ENCODE data around the gene ERCC6L2. TPM values are rescaled to one million over a fixed set of nuclear protein-coding genes. Genes with fewer than 3 reads are reported as not detected.

The ERCC6L2 gene
- total and polyA plus RNA-seq, 2 experiments from 2014 or later, result 33.5 to 80.6 TPM

DNA sequence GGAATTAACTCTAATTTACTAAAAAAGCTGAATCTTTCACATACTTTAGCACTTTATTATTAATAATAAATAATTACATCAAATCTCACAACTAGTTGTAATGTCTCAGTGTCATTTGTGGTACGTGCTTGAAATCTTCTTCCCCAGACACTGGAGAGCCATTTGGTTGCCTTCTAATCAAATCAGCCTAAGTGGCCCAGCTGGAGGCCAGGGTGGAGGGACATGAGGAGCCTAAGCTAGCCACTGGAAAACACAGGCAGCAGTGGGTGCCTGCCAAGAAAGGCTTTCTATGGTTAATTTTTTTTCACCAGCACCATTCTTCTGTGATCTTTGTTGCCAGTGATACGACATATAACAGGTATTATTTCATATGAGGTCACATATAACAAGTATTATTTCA lies 117.0 kb downstream of the ERCC6L2 start:
- TF ChIP-seq, protein P1, sequence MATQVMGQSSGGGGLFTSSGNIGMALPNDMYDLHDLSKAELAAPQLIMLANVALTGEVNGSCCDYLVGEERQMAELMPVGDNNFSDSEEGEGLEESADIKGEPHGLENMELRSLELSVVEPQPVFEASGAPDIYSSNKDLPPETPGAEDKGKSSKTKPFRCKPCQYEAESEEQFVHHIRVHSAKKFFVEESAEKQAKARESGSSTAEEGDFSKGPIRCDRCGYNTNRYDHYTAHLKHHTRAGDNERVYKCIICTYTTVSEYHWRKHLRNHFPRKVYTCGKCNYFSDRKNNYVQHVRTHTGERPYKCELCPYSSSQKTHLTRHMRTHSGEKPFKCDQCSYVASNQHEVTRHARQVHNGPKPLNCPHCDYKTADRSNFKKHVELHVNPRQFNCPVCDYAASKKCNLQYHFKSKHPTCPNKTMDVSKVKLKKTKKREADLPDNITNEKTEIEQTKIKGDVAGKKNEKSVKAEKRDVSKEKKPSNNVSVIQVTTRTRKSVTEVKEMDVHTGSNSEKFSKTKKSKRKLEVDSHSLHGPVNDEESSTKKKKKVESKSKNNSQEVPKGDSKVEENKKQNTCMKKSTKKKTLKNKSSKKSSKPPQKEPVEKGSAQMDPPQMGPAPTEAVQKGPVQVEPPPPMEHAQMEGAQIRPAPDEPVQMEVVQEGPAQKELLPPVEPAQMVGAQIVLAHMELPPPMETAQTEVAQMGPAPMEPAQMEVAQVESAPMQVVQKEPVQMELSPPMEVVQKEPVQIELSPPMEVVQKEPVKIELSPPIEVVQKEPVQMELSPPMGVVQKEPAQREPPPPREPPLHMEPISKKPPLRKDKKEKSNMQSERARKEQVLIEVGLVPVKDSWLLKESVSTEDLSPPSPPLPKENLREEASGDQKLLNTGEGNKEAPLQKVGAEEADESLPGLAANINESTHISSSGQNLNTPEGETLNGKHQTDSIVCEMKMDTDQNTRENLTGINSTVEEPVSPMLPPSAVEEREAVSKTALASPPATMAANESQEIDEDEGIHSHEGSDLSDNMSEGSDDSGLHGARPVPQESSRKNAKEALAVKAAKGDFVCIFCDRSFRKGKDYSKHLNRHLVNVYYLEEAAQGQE (IDR thresholded peaks at IDR 0.05; ENCODE audit: unreplicated experiment), result no peak
- TF ChIP-seq EZH2phosphoT487 (IDR thresholded peaks at IDR 0.05; ENCODE audit: unreplicated experiment), result no peak
- TF ChIP-seq, protein P2, sequence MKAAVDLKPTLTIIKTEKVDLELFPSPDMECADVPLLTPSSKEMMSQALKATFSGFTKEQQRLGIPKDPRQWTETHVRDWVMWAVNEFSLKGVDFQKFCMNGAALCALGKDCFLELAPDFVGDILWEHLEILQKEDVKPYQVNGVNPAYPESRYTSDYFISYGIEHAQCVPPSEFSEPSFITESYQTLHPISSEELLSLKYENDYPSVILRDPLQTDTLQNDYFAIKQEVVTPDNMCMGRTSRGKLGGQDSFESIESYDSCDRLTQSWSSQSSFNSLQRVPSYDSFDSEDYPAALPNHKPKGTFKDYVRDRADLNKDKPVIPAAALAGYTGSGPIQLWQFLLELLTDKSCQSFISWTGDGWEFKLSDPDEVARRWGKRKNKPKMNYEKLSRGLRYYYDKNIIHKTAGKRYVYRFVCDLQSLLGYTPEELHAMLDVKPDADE (IDR thresholded peaks at IDR 0.05), result no peak
- TF ChIP-seq, protein P3, sequence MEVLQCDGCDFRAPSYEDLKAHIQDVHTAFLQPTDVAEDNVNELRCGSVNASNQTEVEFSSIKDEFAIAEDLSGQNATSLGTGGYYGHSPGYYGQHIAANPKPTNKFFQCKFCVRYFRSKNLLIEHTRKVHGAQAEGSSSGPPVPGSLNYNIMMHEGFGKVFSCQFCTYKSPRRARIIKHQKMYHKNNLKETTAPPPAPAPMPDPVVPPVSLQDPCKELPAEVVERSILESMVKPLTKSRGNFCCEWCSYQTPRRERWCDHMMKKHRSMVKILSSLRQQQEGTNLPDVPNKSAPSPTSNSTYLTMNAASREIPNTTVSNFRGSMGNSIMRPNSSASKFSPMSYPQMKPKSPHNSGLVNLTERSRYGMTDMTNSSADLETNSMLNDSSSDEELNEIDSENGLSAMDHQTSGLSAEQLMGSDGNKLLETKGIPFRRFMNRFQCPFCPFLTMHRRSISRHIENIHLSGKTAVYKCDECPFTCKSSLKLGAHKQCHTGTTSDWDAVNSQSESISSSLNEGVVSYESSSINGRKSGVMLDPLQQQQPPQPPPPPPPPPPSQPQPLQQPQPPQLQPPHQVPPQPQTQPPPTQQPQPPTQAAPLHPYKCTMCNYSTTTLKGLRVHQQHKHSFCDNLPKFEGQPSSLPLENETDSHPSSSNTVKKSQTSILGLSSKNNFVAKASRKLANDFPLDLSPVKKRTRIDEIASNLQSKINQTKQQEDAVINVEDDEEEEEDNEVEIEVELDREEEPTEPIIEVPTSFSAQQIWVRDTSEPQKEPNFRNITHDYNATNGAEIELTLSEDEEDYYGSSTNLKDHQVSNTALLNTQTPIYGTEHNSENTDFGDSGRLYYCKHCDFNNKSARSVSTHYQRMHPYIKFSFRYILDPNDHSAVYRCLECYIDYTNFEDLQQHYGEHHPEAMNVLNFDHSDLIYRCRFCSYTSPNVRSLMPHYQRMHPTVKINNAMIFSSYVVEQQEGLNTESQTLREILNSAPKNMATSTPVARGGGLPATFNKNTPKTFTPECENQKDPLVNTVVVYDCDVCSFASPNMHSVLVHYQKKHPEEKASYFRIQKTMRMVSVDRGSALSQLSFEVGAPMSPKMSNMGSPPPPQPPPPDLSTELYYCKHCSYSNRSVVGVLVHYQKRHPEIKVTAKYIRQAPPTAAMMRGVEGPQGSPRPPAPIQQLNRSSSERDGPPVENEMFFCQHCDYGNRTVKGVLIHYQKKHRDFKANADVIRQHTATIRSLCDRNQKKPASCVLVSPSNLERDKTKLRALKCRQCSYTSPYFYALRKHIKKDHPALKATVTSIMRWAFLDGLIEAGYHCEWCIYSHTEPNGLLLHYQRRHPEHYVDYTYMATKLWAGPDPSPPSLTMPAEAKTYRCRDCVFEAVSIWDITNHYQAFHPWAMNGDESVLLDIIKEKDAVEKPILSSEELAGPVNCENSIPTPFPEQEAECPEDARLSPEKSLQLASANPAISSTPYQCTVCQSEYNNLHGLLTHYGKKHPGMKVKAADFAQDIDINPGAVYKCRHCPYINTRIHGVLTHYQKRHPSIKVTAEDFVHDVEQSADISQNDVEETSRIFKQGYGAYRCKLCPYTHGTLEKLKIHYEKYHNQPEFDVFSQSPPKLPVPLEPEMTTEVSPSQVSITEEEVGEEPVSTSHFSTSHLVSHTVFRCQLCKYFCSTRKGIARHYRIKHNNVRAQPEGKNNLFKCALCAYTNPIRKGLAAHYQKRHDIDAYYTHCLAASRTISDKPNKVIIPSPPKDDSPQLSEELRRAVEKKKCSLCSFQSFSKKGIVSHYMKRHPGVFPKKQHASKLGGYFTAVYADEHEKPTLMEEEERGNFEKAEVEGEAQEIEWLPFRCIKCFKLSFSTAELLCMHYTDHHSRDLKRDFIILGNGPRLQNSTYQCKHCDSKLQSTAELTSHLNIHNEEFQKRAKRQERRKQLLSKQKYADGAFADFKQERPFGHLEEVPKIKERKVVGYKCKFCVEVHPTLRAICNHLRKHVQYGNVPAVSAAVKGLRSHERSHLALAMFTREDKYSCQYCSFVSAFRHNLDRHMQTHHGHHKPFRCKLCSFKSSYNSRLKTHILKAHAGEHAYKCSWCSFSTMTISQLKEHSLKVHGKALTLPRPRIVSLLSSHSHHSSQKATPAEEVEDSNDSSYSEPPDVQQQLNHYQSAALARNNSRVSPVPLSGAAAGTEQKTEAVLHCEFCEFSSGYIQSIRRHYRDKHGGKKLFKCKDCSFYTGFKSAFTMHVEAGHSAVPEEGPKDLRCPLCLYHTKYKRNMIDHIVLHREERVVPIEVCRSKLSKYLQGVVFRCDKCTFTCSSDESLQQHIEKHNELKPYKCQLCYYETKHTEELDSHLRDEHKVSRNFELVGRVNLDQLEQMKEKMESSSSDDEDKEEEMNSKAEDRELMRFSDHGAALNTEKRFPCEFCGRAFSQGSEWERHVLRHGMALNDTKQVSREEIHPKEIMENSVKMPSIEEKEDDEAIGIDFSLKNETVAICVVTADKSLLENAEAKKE (CRISPR knock-in tag; IDR thresholded peaks at IDR 0.05), result no peak
- no peak for TF ChIP-seq ZNF331 (CRISPR knock-in tag; IDR thresholded peaks at IDR 0.05; ENCODE audit: low read depth)
- no peak for TF ChIP-seq ZNF114 (CRISPR knock-in tag; IDR thresholded peaks at IDR 0.05)
- TF ChIP-seq NANOG (IDR thresholded peaks at IDR 0.05; ENCODE audit: borderline replicate concordance), result no peak
- peaks cover 11% of the 10 kb centered on the region; the same call in 2 of the 3 replicates for H3K9me3 Mint-ChIP-seq
- Histone ChIP-seq H3K36me3 (ENCODE audit: insufficient read depth) (no peaks in the 10 kb centered on the region; the same call in 1 of the 2 replicates), H3K79me2 (replicated peaks; ENCODE audit: insufficient read depth) (no peaks in the 10 kb centered on the region), H2AFZ (no peak overlapping the region), H3K4me1 (ENCODE audit: insufficient read depth) (no peaks in the 10 kb centered on the region), H3K27ac (ENCODE audit: low read depth) (no peak overlapping the region), H3K27me3 (ENCODE audit: insufficient read depth) (no peaks in the 10 kb centered on the region), H3K4me3 (no peak overlapping the region), H3F3A (replicated peaks; ENCODE audit: low read depth) (no peaks in the 10 kb centered on the region), H4K20me1 (replicated peaks; ENCODE audit: insufficient read depth) (no peaks in the 10 kb centered on the region), H3K4me2 (no peak overlapping the region), H3K9me2 (ENCODE audit: insufficient read depth) (no peaks in the 10 kb centered on the region)
- H3K27ac Mint-ChIP-seq, result no peak overlapping the region
- DNase-seq (ENCODE audit: low spot score) (no peak), ATAC-seq (no peak)
- H3K4me3 Mint-ChIP-seq, result no peak overlapping the region
- H3K4me1 Mint-ChIP-seq, result peaks cover 25% of the 10 kb centered on the region
- peaks cover 7% of the 10 kb centered on the region for H3K27me3 Mint-ChIP-seq (ENCODE audit: insufficient read depth, low read depth, poor library complexity)
- peaks cover 17% of the 10 kb centered on the region for H3K36me3 Mint-ChIP-seq (ENCODE audit: low read depth)
